ENCODE data around the gene DMC1. TPM values are rescaled to one million over a fixed set of nuclear protein-coding genes. Genes with fewer than 3 reads are reported as not detected.
"Not testable (repeated sequence)": the region's sequence is repeated elsewhere in the genome, so short reads cannot be mapped to it uniquely, and the experiment has no call there.

Gene DMC1
- total RNA-seq, 1 donor from 2014 or later = 3.7 TPM

DNA sequence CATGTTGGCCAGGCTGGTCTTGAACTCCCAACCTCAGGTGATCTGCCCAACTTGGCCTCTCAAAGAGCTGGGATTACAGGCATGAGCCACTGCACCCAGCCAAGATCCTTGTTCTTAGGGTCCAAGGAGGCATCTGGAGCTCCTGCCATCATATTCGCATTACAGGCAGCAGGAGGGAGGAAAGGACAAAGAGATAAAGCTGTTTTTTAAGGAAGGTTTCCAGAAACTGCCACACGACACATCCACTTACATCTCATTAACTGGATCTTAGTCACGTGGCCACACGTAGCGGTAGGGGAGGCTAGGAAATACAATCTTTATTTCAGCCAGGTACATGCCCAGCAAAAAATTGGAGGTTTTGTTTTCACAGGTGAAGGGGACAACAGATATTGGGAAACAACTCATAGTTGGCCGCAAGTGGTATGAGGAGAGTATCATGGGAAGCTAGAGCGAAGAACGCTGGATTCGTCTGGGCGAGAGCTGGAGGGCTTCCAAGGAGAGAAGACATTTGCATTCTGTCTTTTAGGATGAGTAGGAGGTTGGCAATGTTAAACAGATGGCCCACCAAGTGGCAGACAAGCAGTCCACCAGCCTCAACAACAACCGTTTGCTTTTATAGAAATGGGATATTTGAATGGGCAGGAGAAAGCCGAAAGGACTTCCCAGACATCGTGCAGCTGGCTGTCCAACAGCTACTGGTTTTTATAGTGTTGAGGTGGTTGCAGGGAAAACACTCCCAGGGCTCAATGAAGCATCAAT is 39.2 kb upstream of the DMC1 start:
- Histone ChIP-seq H3K4me1 (ENCODE audit: control insufficient read depth in 3 of 3, insufficient read depth in 3 of 3, low read length in 3 of 3) (peaks cover 5 to 11% (median 10%) of the 10 kb centered on the region in 3 donors), H3K36me3 (ENCODE audit: control insufficient read depth in 3 of 3, insufficient read depth in 3 of 3, low read length in 3 of 3) (no peaks in the 10 kb centered on the region), H3K4me3 (ENCODE audit: low read length in 3 of 3) (no peak overlapping the region), H3K27ac (ENCODE audit: low read depth, low read length) (no peak overlapping the region), H3K9me3 (ENCODE audit: control insufficient read depth in 3 of 3, low read length in 3 of 3) (no peaks in the 10 kb centered on the region), H3K9ac (ENCODE audit: low read depth in 1 of 3, low read length in 3 of 3) (no peak overlapping the region), H3K27me3 (ENCODE audit: control insufficient read depth in 3 of 3, insufficient read depth in 3 of 3, low read length in 3 of 3) (no peaks in the 10 kb centered on the region)

DNA sequence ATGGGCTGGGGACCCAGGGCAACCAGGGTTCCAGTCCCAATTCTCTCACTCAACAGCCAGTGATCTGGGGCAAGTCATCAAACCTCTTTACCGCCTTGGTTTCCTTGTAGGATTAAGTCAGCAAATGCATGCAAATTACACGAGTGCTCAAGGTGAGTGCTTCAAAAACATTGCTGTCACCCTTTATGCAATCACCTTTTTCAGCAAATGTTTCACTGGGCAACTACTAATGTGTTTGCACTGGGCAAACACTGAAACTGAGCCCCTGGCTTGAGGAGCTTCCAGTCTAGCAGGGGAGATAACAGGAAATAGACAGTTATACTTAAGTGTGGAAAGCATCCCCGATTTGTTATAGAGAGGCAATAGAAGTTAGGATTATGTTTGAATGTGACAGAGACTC is 37.7 kb upstream of the DMC1 start:
- no peaks in the 10 kb centered on the region for H3K36me3 ChIP-seq (ENCODE audit: control insufficient read depth in 3 of 3, insufficient read depth in 3 of 3, low read length in 3 of 3)
- no peak overlapping the region for H3K9ac ChIP-seq (ENCODE audit: low read depth in 1 of 3, low read length in 3 of 3)
- peaks cover 5 to 10% (median 9%) of the 10 kb centered on the region in 3 donors for H3K4me1 ChIP-seq (ENCODE audit: control insufficient read depth in 3 of 3, insufficient read depth in 3 of 3, low read length in 3 of 3)
- H3K27ac ChIP-seq (ENCODE audit: low read depth, low read length) = no peak overlapping the region
- no peak overlapping the region for H3K4me3 ChIP-seq (ENCODE audit: low read length in 3 of 3)
- no peaks in the 10 kb centered on the region for H3K27me3 ChIP-seq (ENCODE audit: control insufficient read depth in 3 of 3, insufficient read depth in 3 of 3, low read length in 3 of 3)
- no peaks in the 10 kb centered on the region for H3K9me3 ChIP-seq (ENCODE audit: control insufficient read depth in 3 of 3, low read length in 3 of 3)

DNA sequence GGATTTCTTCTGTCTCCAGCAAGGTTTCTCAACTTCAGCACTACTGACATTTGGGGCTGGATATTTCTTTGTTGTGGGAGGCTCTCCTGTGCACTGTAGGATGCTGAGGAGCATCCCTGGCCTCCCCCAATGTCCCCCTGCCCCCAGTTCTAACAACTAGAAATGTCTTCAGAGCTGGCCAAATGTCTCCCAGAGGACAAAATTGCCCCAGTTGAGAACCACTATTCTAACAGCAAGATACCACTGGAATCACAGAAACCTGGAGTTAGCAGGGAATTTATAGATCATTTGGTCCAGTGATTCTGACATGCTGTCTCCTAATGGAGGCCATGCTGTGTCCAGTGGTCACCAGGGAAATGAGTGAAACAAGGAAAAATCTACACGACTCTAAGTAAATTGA is 32.2 kb upstream of the DMC1 start:
- Histone ChIP-seq H3K27ac (ENCODE audit: low read depth, low read length) (no peak overlapping the region), H3K27me3 (ENCODE audit: control insufficient read depth in 3 of 3, insufficient read depth in 3 of 3, low read length in 3 of 3) (no peaks in the 10 kb centered on the region), H3K36me3 (ENCODE audit: control insufficient read depth in 3 of 3, insufficient read depth in 3 of 3, low read length in 3 of 3) (no peaks in the 10 kb centered on the region), H3K9ac (ENCODE audit: low read depth in 1 of 3, low read length in 3 of 3) (no peak overlapping the region), H3K9me3 (ENCODE audit: control insufficient read depth in 3 of 3, low read length in 3 of 3) (no peaks in the 10 kb centered on the region), H3K4me1 (ENCODE audit: control insufficient read depth in 3 of 3, insufficient read depth in 3 of 3, low read length in 3 of 3) (peaks cover 5 to 10% (median 9%) of the 10 kb centered on the region in 3 donors), H3K4me3 (ENCODE audit: low read length in 3 of 3) (no peak overlapping the region)

DNA sequence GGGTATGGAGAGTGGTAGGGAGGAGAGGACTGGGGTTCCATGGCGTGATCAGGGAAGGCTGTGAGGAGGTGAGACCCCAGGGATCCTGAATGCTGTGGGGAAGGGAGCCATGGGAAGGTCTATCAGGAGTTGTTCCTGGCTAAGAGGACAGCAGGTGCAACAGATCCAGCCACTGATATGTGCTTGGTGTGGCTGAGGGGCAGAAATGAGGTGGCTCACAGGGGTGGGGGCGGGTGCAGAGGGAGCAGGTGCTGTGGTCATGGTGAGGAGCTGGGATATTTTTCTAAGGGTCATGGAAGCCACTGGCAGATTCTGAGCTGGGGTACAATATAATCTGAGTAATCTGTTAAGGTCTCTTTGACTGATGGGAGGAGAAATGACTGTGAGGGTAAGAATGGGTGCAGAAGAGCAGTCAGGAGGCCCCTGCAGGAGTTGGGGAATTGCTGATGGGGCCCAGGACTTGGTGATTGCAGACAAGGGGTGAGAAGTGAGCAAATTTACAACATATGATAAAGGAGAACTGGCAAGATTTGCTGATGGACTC is 31.3 kb upstream of the DMC1 start:
- Histone ChIP-seq H3K4me3 (ENCODE audit: low read length in 3 of 3) (no peak overlapping the region), H3K4me1 (ENCODE audit: control insufficient read depth in 3 of 3, insufficient read depth in 3 of 3, low read length in 3 of 3) (peaks cover under 1 to 5% (median 4%) of the 10 kb centered on the region in 3 donors), H3K27me3 (ENCODE audit: control insufficient read depth in 3 of 3, insufficient read depth in 3 of 3, low read length in 3 of 3) (no peaks in the 10 kb centered on the region), H3K9ac (ENCODE audit: low read depth in 1 of 3, low read length in 3 of 3) (no peak overlapping the region), H3K27ac (ENCODE audit: low read depth, low read length) (no peak overlapping the region), H3K9me3 (ENCODE audit: control insufficient read depth in 3 of 3, low read length in 3 of 3) (no peaks in the 10 kb centered on the region), H3K36me3 (ENCODE audit: control insufficient read depth in 3 of 3, insufficient read depth in 3 of 3, low read length in 3 of 3) (no peaks in the 10 kb centered on the region)

DNA sequence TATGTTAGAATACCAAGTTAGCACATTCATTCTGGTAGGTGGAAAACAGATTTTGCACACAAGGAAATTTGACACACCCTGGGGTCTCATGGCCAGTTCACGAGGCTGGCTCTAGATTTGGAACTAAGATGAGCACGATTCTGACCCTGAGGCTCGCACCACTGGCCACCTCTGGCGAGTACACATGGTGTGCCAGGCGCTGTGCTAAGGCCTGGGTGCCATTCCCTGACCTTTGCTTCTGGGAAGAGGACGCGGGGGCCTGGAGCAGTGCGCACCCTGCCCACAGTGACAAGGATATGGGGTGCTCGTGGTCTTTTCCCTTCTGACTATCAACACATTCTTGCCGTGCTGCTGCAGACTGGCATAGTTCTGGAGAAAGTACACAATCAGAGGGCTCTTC is 29.5 kb upstream of the DMC1 start:
- Histone ChIP-seq H3K4me3 (ENCODE audit: low read length in 3 of 3) (no peak overlapping the region), H3K9me3 (ENCODE audit: control insufficient read depth in 3 of 3, low read length in 3 of 3) (no peaks in the 10 kb centered on the region), H3K36me3 (ENCODE audit: control insufficient read depth in 3 of 3, insufficient read depth in 3 of 3, low read length in 3 of 3) (no peaks in the 10 kb centered on the region), H3K4me1 (ENCODE audit: control insufficient read depth in 3 of 3, insufficient read depth in 3 of 3, low read length in 3 of 3) (no peaks in the 10 kb centered on the region), H3K9ac (ENCODE audit: low read depth in 1 of 3, low read length in 3 of 3) (no peak overlapping the region), H3K27ac (ENCODE audit: low read depth, low read length) (no peak overlapping the region), H3K27me3 (ENCODE audit: control insufficient read depth in 3 of 3, insufficient read depth in 3 of 3, low read length in 3 of 3) (no peaks in the 10 kb centered on the region)

DNA sequence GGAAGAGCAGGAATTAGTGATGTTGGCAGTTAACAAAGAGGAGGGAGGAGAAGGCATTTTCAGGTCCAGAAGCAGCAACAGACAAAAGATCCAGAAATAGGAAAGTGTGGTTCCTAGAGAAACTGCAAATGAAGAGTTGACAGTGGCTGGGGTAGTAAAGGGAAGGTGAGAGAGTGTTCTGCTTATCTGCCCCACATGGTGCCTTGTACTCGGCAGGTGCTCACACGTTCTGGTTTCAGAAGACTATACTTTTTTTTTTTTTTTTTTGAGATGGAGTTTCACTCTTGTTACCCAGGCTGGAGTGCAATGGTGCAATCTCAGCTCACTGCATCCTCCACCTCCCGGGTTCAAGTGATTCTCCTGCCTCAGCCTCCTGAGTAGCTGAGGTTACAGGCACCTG is 12.9 kb upstream of the DMC1 start:
- not testable (repeated sequence) for H3K4me3 ChIP-seq (ENCODE audit: low read length in 3 of 3); H3K9ac ChIP-seq (ENCODE audit: low read depth in 1 of 3, low read length in 3 of 3); H3K27ac ChIP-seq (ENCODE audit: low read depth, low read length); H3K36me3 ChIP-seq (ENCODE audit: control insufficient read depth in 3 of 3, insufficient read depth in 3 of 3, low read length in 3 of 3); H3K27me3 ChIP-seq (ENCODE audit: control insufficient read depth in 3 of 3, insufficient read depth in 3 of 3, low read length in 3 of 3); H3K4me1 ChIP-seq (ENCODE audit: control insufficient read depth in 3 of 3, insufficient read depth in 3 of 3, low read length in 3 of 3); H3K9me3 ChIP-seq (ENCODE audit: control insufficient read depth in 3 of 3, low read length in 3 of 3)

DNA sequence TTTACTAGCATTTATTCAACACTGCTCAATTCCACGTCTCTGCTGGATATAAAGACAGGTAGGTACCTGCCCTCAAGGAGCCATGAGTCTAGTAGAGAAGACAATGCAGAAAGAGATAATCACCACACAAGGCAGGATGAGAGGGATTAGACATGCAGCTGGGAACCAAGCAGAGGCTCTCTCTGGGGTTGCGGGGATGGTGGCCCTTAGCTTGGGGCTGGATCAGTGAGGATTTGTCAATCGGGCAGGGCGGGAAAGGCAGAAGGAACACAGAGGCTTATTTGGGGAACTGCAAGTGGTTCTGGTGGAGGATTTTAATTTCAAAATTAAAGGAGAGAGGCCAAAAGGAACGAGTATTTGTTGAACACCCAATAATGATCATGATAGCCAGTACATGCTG is 8.5 kb upstream of the DMC1 start:
- no peak overlapping the region for H3K9ac ChIP-seq (ENCODE audit: low read depth in 1 of 3, low read length in 3 of 3)
- H3K27me3 ChIP-seq (ENCODE audit: control insufficient read depth in 3 of 3, insufficient read depth in 3 of 3, low read length in 3 of 3) = peaks cover 0 to 4% (median 0%) of the 10 kb centered on the region in 3 donors
- no peaks in the 10 kb centered on the region for H3K36me3 ChIP-seq (ENCODE audit: control insufficient read depth in 3 of 3, insufficient read depth in 3 of 3, low read length in 3 of 3)
- H3K4me3 ChIP-seq (ENCODE audit: low read length in 3 of 3) = no peak overlapping the region
- H3K4me1 ChIP-seq (ENCODE audit: control insufficient read depth in 3 of 3, insufficient read depth in 3 of 3, low read length in 3 of 3) = no peaks in the 10 kb centered on the region
- no peak overlapping the region for H3K27ac ChIP-seq (ENCODE audit: low read depth, low read length)
- no peaks in the 10 kb centered on the region for H3K9me3 ChIP-seq (ENCODE audit: control insufficient read depth in 3 of 3, low read length in 3 of 3)

DNA sequence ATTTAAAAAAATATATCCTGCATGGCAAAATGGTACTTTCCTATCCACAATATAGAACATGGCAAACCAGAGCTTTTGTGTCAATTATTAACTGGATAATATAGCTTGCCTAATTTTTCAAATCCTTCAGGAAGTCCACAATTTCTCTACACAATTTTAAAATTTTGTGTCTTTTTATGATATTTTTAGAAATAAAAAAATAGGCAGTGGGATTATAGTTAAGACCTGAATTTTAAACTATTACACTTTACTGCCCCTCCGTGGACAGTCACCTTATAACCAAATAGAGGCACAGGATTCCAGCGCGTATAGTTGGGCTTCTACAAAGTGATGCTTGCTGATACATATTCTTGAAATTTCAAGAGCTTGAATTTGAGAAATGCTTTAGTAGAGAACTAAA is 2.1 kb upstream of the DMC1 start:
- Histone ChIP-seq H3K36me3 (ENCODE audit: control insufficient read depth in 3 of 3, insufficient read depth in 3 of 3, low read length in 3 of 3) (no peaks in the 10 kb centered on the region), H3K27me3 (ENCODE audit: control insufficient read depth in 3 of 3, insufficient read depth in 3 of 3, low read length in 3 of 3) (no peaks in the 10 kb centered on the region)

DNA sequence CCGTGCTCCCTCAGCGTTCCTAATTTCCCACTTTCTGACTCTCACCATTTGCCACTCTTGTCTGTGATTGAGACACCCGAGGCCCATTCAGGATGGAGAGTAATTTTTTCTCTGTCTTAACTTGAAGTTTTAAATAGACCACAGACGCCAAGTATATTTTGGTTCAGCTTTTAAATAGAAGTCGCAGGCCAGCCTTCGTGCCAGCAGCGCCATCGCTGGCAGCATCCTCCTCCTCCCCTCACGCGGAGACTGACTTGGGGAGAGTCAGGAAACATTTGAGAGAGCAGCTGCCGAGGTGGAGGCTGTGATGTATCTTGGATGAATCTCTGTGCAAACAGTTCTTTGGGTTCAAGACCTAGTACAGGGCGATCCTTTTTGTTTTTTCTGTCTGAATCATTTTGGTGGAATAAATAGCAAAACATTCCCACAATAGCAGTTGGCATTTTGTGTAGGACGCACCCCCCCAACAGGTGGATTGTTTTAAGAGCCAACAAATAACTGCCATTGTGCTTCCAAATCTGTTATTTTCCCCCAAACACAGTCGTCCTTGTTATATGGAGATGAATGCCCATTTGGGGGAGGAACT is 889 bp upstream of the DMC1 start:
- Histone ChIP-seq H3K9ac (ENCODE audit: low read depth in 1 of 3, low read length in 3 of 3) (peak overlapping the region; percentile 86 to 87 (median 87)), H3K9me3 (ENCODE audit: control insufficient read depth in 3 of 3, low read length in 3 of 3) (no peaks in the 10 kb centered on the region), H3K27ac (ENCODE audit: low read depth, low read length) (peak overlapping the region; percentile 85), H3K4me1 (ENCODE audit: control insufficient read depth in 3 of 3, insufficient read depth in 3 of 3, low read length in 3 of 3) (peaks cover 12 to 18% (median 16%) of the 10 kb centered on the region in 3 donors), H3K36me3 (ENCODE audit: control insufficient read depth in 3 of 3, insufficient read depth in 3 of 3, low read length in 3 of 3) (no peaks in the 10 kb centered on the region), H3K4me3 (ENCODE audit: low read length in 3 of 3) (peak overlapping the region; percentile 79 to 87 (median 83)), H3K27me3 (ENCODE audit: control insufficient read depth in 3 of 3, insufficient read depth in 3 of 3, low read length in 3 of 3) (no peaks in the 10 kb centered on the region)

More for the DNA sequence above, 2.1 kb upstream of the DMC1 start:
- no peak overlapping the region for H3K9ac ChIP-seq (ENCODE audit: low read depth in 1 of 3, low read length in 3 of 3)
- H3K9me3 ChIP-seq (ENCODE audit: control insufficient read depth in 3 of 3, low read length in 3 of 3) = no peaks in the 10 kb centered on the region
- no peak overlapping the region for H3K4me3 ChIP-seq (ENCODE audit: low read length in 3 of 3)
- no peak overlapping the region for H3K27ac ChIP-seq (ENCODE audit: low read depth, low read length)
- H3K4me1 ChIP-seq (ENCODE audit: control insufficient read depth in 3 of 3, insufficient read depth in 3 of 3, low read length in 3 of 3) = peaks cover 12 to 18% (median 16%) of the 10 kb centered on the region in 3 donors

Data from skeletal muscle tissue (tissue), 4 donors.